MM.1S (cell line): ENCODE results near the gene DPH1.

ENCODE experiments used
- DNase-seq: peaks from one replicate; pipeline ENCODE4 v3.0.0-alpha.2; 2015
- H2AFZ ChIP-seq: fragments of 300-600 bp; sonication (generic); 2 replicates; pipeline ENCODE4 v1.6.0; 2016; ENCODE audit warnings: antibody characterized with exemption, low read length
- H3F3A ChIP-seq: fragments of 300-600 bp; sonication (generic); 2 replicates; pipeline ENCODE4 v1.6.1; 2016; ENCODE audit warnings: mild to moderate bottlenecking, antibody characterized with exemption, low read length, moderate library complexity, mixed read lengths; ENCODE audit not compliant: insufficient read depth
- H3K27ac ChIP-seq: fragments of 300-600 bp; sonication (generic); 2 replicates; pipeline ENCODE4 v1.5.1; 2016; ENCODE audit warnings: mild to moderate bottlenecking, low read length
- H3K27me3 ChIP-seq: fragments of 300-600 bp; sonication (generic); replicated peaks from 2 replicates; pipeline ENCODE4 v1.6.0; 2016; ENCODE audit warnings: low read length; ENCODE audit not compliant: insufficient read depth
- H3K36me3 ChIP-seq: fragments of 300-600 bp; sonication (generic); replicated peaks from 2 replicates; pipeline ENCODE4 v1.6.1; 2016; ENCODE audit warnings: mild to moderate bottlenecking, low read length, mixed read lengths; ENCODE audit not compliant: insufficient read depth
- H3K4me1 ChIP-seq: fragments of 300-600 bp; sonication (generic); 2 replicates; pipeline ENCODE4 v1.6.1; 2016; ENCODE audit warnings: low read length, mixed read lengths
- H3K4me2 ChIP-seq: fragments of 300-600 bp; sonication (generic); 2 replicates; pipeline ENCODE4 v1.6.0; 2016; ENCODE audit warnings: low read depth, low read length
- H3K4me3 ChIP-seq: fragments of 300-600 bp; sonication (generic); 2 replicates; pipeline ENCODE4 v1.5.1; 2016; ENCODE audit warnings: low read length, mixed read lengths
- H3K79me2 ChIP-seq: fragments of 300-600 bp; sonication (generic); 2 replicates; pipeline ENCODE4 v1.6.1; 2016; ENCODE audit warnings: mixed run types, low read length, mixed read lengths
- H3K9ac ChIP-seq: fragments of 300-600 bp; sonication (generic); 2 replicates; pipeline ENCODE4 v1.6.1; 2016; ENCODE audit warnings: low read length, mixed read lengths
- H3K9me2 ChIP-seq: fragments of 300-600 bp; sonication (generic); replicated peaks from 2 replicates; pipeline ENCODE4 v1.6.1; 2016; ENCODE audit warnings: mild to moderate bottlenecking, low read length, mixed read lengths; ENCODE audit not compliant: insufficient read depth
- H3K9me3 ChIP-seq: fragments of 300-600 bp; sonication (generic); replicated peaks from 2 replicates; pipeline ENCODE4 v1.6.1; 2016; ENCODE audit warnings: mild to moderate bottlenecking, low read length, mixed read lengths; ENCODE audit not compliant: insufficient read depth
- H4K20me1 ChIP-seq: fragments of 300-600 bp; sonication (generic); 2 replicates; pipeline ENCODE4 v1.6.1; 2016; ENCODE audit warnings: mild to moderate bottlenecking, low read length, moderate library complexity, mixed read lengths; ENCODE audit not compliant: insufficient read depth
- EZH2 ChIP-seq: fragments of 300-600 bp; sonication (generic); optimal IDR thresholded peaks from 2 replicates; pipeline ENCODE3; 2017; ENCODE audit warnings: low read depth, mild to moderate bottlenecking, antibody characterized with exemption, low read length, mixed read lengths
- EZH2phosphoT487 ChIP-seq: fragments of 300-600 bp; sonication (generic); IDR thresholded peaks from 2 replicates; pipeline ENCODE4 v1.6.1; 2018; ENCODE audit warnings: antibody characterized with exemption, low read length
- TF ChIP-seq, protein P1 (sequence below): fragments of 300-600 bp; sonication (generic); IDR thresholded peaks from 2 replicates; pipeline ENCODE4 v1.5.1; 2016; ENCODE audit warnings: antibody characterized with exemption, low read length, mixed read lengths

The DPH1 gene

DNA sequence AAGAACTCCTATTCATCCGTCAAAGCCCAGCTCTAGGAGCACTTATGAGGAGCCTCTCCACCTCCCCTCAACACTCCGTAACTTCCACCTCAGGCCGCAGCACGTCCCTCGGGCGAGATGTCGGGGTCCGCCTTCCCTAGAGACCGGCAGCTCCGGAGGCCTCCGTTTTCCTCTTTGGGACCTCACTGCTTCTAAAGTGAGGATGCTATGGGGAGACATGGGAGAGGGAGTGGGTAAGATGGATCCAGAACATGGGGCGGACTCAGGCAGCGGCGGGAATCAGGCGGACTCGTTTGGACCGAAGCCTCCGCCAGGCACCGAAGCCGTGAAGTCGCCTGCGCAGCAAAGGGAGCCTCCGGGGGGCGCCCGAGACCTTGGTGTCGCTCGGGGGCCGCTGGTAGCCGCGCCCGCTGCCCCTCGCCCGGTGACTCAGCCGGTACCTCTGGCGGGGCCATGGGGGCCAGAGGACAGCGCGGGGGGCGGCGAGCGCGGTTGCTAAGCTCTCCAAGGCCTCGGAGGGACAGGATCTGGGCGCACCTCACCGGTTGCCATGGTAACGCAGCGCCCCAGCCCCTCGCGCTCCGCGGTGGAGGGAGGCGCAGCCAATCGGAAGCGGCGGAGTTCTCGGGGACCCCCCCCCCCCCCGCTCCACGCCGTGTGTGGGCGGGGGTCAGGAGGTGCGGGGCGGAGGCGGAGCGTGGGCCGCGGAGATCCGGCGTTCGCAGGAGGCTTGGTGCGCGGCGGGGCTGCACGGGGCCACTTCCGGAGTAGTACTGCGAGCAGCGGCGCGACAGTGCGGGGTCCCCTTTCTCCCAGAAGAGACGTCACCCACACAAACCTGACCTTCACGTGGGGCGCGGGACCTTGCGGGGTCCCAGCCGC lies 23.7 kb downstream of the DPH1 start:
- no peaks in the 10 kb centered on the region for H3K79me2 ChIP-seq
- peak overlapping the region; percentile 4; the same call in 1 of the 2 replicates for H3K9ac ChIP-seq
- H3K27ac ChIP-seq, result no peak overlapping the region
- H3F3A ChIP-seq, result peaks cover 18% of the 10 kb centered on the region; the same call in 1 of the 2 replicates
- peaks cover 8% of the 10 kb centered on the region for H3K4me1 ChIP-seq
- H2AFZ ChIP-seq, result peak overlapping the region; percentile 70
- H3K36me3 ChIP-seq, result no peaks in the 10 kb centered on the region
- H3K9me2 ChIP-seq, result no peaks in the 10 kb centered on the region
- TF ChIP-seq, protein P1, sequence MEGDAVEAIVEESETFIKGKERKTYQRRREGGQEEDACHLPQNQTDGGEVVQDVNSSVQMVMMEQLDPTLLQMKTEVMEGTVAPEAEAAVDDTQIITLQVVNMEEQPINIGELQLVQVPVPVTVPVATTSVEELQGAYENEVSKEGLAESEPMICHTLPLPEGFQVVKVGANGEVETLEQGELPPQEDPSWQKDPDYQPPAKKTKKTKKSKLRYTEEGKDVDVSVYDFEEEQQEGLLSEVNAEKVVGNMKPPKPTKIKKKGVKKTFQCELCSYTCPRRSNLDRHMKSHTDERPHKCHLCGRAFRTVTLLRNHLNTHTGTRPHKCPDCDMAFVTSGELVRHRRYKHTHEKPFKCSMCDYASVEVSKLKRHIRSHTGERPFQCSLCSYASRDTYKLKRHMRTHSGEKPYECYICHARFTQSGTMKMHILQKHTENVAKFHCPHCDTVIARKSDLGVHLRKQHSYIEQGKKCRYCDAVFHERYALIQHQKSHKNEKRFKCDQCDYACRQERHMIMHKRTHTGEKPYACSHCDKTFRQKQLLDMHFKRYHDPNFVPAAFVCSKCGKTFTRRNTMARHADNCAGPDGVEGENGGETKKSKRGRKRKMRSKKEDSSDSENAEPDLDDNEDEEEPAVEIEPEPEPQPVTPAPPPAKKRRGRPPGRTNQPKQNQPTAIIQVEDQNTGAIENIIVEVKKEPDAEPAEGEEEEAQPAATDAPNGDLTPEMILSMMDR, result peak; percentile 64
- TF ChIP-seq EZH2phosphoT487, result no peak
- peaks cover 37% of the 10 kb centered on the region for H3K27me3 ChIP-seq
- peak overlapping the region; percentile 99 for H3K4me2 ChIP-seq
- DNase-seq, result peak; percentile 71
- H3K9me3 ChIP-seq, result no peaks in the 10 kb centered on the region
- H4K20me1 ChIP-seq, result no peaks in the 10 kb centered on the region
- H3K4me3 ChIP-seq, result peak overlapping the region; percentile 70

DNA sequence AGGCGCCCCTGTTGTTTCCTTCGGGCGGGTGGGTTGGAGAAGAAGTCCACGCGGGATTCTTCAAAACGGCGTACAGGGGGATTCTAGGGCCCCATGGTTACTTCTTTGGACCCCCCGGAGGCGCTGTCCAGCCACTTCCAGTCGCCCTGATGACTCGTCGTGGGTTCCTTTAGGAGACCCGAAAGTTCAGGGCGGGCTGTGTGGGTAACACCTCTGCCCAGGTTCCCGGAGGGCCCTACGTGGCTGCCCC lies 24.2 kb downstream of the DPH1 start:
- no peaks in the 10 kb centered on the region for H3K9me3 ChIP-seq
- H3F3A ChIP-seq, result peaks cover 18% of the 10 kb centered on the region; the same call in 1 of the 2 replicates
- H3K4me1 ChIP-seq, result peaks cover 8% of the 10 kb centered on the region
- DNase-seq, result no peak
- TF ChIP-seq EZH2 (no peak), EZH2phosphoT487 (no peak)
- TF ChIP-seq, protein P1, result no peak
- peak overlapping the region; percentile 99 for H3K4me2 ChIP-seq
- H3K27ac ChIP-seq, result no peak overlapping the region
- H2AFZ ChIP-seq, result peak overlapping the region; percentile 70
- no peaks in the 10 kb centered on the region for H3K79me2 ChIP-seq
- peaks cover 35% of the 10 kb centered on the region for H3K27me3 ChIP-seq
- peak overlapping the region; percentile 70 for H3K4me3 ChIP-seq
- H3K9ac ChIP-seq, result no peak overlapping the region; the same call in 1 of the 2 replicates
- no peaks in the 10 kb centered on the region for H4K20me1 ChIP-seq
- no peaks in the 10 kb centered on the region for H3K36me3 ChIP-seq
- no peaks in the 10 kb centered on the region for H3K9me2 ChIP-seq

DNA sequence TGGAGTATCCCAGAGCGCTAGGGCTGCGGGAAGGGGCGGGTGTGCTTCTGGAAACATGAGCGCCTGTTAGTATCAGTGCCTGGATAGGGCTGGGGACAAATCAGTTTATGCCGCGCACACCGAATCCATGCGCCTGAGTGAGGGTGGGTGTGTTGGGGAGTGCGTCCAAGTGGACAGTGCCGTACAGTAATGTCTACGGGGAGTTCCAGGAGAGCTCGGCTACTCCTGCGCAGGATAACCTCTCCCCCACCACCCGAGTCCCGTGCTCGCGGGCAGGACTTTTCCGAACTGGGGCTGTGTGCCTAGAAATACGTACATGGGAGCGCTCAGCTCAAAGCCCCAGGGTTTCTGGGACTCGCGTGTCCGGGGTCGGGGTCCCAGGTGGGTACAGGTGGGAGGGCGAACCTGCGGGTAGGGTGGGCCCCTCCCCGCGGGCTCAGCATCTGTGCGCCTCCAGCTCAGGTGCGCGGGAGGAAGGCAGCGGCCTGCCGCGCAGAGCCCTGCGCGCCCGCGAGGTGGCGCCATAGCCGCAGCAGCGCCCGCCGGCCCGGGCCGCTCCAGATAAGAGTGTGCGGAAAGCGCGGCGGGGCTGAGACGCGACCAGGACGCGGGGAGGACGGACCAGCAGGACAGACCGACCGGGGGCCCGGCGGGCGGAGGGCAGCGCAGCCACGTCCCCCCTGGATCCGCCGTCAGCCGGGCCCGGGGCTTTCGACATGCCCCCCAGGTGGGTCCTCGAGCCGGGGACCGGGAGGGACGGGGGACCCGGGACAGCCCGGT lies 24.7 kb downstream of the DPH1 start, which contains the start of gene HIC1:
TSS of gene HIC1 (plus strand) at position 592 of the 780 bp plus-strand sequence. CDS start 1,588 bp downstream, outside the sequence.
- Histone ChIP-seq H3K4me3 (peak within 1 kb of the TSS; percentile 70), H3K27me3 (peaks cover 35% of the 10 kb centered on the region), H3K27ac (no peak within 1 kb of the TSS), H3K4me1 (peaks cover 8% of the 10 kb centered on the region), H2AFZ (peak within 1 kb of the TSS; percentile 70), H3K9me2 (no peaks in the 10 kb centered on the region), H3F3A (peaks cover 18% of the 10 kb centered on the region; the same call in 1 of the 2 replicates), H3K79me2 (no peaks in the 10 kb centered on the region), H3K36me3 (no peaks in the 10 kb centered on the region), H3K9me3 (no peaks in the 10 kb centered on the region), H4K20me1 (no peaks in the 10 kb centered on the region), H3K9ac (peak within 1 kb of the TSS; percentile 10; the same call in 1 of the 2 replicates), H3K4me2 (peak within 1 kb of the TSS; percentile 99)
- DNase-seq, result peak; percentile 75
- no peak for TF ChIP-seq EZH2phosphoT487
- TF ChIP-seq, protein P1, result peak; percentile 82
